NB4 (cell line): ENCODE data around the gene DENND2D.
A peak's percentile ranks its signal among the peaks of the same experiment; 100 is the strongest.
"Not testable (repeated sequence)": the region's sequence is repeated elsewhere in the genome, so short reads cannot be mapped to it uniquely, and the experiment has no call there.

Experiments used
- DNase-seq: peaks from one replicate; pipeline ENCODE4 v3.0.0; 2010; ENCODE audit warnings: low read depth
- H3K4me3 ChIP-seq: one replicate; pipeline ENCODE4 v1.5.1; 2011; ENCODE audit warnings: mild to moderate bottlenecking, low read depth, low read length, moderate library complexity
- CTCF ChIP-seq: IDR thresholded peaks from one replicate; pipeline ENCODE4 v1.5.1; 2012; ENCODE audit warnings: low read depth, low read length
- MYC ChIP-seq: IDR thresholded peaks from 2 replicates; pipeline ENCODE4 v1.6.1; 2011; ENCODE audit warnings: low read depth, low read length
- POLR2A ChIP-seq: IDR thresholded peaks from 2 replicates; pipeline ENCODE4 v1.6.1; 2011; ENCODE audit warnings: mild to moderate bottlenecking; ENCODE audit not compliant: insufficient read length; ENCODE audit errors: extremely low read depth
- TF ChIP-seq, protein P1 (sequence below): IDR thresholded peaks from 2 replicates; pipeline ENCODE4 v1.6.1; 2011; ENCODE audit warnings: low read depth, low read length

DENND2D gene

DNA sequence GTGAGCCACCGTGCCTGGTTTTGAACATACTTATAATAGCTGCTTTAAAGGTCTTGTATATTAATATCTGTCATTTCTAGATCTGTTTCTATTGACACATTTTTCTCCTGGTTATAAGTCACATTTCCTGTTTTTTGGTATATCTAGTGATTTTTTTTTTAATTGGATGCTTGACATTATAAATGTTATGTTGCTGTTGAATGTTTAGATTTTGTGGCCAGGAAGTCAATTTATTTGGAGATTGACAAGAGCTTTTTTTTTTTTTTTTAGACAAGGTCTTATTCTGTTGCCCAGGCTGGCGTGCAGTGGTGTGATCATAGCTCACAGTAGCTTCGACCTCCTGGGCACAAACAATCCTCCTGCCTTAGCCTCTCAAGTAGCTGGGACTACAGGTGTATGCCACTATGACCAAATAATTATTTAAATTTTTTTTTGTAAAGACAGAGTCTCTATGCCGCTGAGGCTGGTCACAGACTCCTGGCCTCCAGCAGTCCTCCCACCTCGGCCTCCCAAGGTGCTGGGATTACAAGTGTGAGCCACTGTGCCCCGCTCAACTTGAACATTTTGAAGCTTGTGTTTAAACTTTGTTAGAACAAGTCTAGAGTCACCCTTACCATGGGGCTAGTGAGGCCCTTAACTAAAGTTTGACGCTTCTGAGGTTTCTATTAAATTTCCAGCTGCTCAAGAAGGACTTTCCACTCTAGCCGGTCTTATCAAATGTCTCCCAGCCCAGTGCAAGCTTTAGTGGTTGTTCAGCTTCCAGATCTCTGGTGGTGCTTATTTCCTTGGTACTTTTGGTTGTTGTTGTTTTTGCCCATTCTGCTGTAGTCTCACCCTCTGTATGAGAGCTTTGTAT is 18.5 kb upstream of the DENND2D start:
- TF ChIP-seq MYC: no peak
- TF ChIP-seq POLR2A: no peak
- TF ChIP-seq, protein P1, sequence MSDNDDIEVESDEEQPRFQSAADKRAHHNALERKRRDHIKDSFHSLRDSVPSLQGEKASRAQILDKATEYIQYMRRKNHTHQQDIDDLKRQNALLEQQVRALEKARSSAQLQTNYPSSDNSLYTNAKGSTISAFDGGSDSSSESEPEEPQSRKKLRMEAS: no peak
- TF ChIP-seq CTCF: no peak
- DNase-seq: no peak
- H3K4me3 ChIP-seq: no peak overlapping the region

DNA sequence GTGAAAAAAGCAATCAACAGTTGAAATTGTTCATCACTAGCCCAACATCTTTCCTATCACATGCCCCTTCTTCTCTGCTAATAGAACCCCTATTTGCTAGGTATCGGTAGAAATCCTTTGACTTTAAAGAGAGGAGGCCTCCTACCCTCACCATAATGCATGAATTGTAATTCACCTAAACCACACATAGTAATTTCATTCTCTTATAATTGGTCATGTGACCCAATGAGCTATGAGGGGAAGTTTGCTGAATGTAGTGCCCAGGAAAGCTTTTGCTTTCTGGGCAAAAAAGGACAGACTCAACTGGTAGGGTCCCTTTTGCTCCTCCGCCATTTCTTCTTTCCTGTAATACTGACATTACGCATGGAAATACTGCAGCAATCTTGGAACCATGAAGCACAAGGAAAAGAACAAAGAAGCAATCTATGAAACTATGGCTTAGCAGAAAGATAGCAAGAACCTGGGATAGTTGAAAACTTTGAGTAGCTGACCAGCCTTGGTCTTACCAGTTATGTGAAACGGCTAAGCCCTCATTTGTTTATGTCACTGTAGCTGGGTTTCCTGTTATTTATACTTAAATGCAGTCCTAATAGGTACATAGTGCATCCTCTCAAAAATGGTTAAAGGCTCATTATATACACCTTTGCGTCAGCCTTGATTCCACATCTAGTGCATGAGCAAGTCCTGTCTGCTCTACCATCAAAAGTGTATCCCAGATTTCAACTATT is 16.9 kb upstream of the DENND2D start:
- H3K4me3 ChIP-seq: no peak overlapping the region
- TF ChIP-seq POLR2A: no peak
- TF ChIP-seq, protein P1: no peak
- no peak for TF ChIP-seq CTCF
- TF ChIP-seq MYC: no peak
- DNase-seq: no peak

DNA sequence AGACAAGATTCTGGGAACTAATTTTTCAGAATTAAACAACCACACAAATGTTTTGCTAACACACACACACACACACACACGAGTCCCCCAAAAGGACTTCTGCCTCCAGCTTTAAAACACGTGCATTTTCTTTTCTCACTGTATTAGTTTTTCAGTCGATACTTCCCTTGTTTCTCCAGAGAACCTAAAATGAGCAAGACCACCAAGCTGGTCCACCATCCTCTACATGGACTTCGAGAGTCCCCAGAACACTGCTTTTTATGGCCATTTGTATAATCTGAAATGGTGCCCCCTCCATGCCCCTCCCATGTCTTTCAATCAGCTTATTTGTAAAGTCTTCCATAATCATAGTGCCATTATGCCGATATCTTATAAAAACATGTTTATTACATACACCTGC is 16.3 kb upstream of the DENND2D start:
- TF ChIP-seq CTCF (no peak), MYC (no peak), POLR2A (no peak)
- TF ChIP-seq, protein P1: no peak
- no peak for DNase-seq
- no peak overlapping the region for H3K4me3 ChIP-seq

DNA sequence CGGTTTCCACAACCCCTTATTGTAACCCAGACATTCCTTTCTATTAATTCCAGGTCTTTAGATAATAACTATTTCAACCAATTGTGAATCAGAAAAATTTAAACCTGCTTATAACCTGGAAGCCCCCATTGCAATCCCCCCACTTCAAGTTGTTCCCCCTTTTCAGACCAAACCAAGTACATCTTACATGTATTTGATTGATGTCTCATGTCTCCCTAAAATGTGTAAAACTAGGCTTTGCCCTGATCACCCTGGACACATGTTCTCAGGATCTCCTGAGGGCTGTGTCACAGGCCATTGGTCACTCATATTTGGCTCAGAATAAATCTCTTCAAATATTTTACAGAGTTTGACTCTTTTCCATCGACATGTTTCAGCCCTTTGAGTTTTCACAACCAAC is 14.8 kb upstream of the DENND2D start:
- not testable (repeated sequence) for H3K4me3 ChIP-seq, DNase-seq

- no peak overlapping the region for H3K4me3 ChIP-seq
- TF ChIP-seq, protein P1: no peak
- TF ChIP-seq POLR2A: no peak
- TF ChIP-seq CTCF: no peak
- no peak for TF ChIP-seq MYC
- no peak for DNase-seq
Observed at GRCh38 chr1:111214884-111215283, 14.4 kb upstream of the DENND2D start.

GRCh38 chr1:111214074-111214801 is 13.8 kb upstream of the DENND2D start:
- no peak for TF ChIP-seq POLR2A
- no peak for TF ChIP-seq MYC
- H3K4me3 ChIP-seq: no peak overlapping the region
- no peak for DNase-seq

DNA sequence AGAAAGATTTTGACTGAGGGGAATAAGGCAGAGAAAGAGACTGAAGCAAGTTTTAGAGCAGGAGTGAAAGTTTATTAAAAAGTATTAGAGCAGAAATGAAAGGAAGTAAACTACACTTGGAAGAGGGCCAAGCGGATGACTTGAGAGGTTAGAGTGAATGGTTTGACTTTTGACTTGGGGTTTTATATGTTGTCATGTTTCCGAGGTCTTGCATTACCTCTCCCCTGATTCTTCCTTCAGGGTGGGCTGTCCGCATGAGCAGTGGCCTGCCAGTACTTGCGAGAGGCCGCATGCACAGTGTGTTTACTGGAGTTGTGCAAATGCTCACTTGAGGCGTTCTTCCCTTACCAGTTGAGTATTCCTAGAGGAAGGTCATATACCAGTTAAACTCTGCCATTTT is 13.0 kb upstream of the DENND2D start:
- no peak for TF ChIP-seq MYC
- no peak for TF ChIP-seq CTCF
- TF ChIP-seq, protein P1: no peak
- TF ChIP-seq POLR2A: no peak
- DNase-seq: peak; percentile 23
- no peak overlapping the region for H3K4me3 ChIP-seq
